ENCODE measurements around the gene MYH9. TPM values are rescaled to one million over a fixed set of nuclear protein-coding genes. Genes with fewer than 3 reads are reported as not detected.

The MYH9 gene
- total RNA-seq, 3 donors from 2014 or later (not counting 1 experiment from before 2014, with no cell fraction given) = 803 to 1,038 (median 808) TPM

DNA sequence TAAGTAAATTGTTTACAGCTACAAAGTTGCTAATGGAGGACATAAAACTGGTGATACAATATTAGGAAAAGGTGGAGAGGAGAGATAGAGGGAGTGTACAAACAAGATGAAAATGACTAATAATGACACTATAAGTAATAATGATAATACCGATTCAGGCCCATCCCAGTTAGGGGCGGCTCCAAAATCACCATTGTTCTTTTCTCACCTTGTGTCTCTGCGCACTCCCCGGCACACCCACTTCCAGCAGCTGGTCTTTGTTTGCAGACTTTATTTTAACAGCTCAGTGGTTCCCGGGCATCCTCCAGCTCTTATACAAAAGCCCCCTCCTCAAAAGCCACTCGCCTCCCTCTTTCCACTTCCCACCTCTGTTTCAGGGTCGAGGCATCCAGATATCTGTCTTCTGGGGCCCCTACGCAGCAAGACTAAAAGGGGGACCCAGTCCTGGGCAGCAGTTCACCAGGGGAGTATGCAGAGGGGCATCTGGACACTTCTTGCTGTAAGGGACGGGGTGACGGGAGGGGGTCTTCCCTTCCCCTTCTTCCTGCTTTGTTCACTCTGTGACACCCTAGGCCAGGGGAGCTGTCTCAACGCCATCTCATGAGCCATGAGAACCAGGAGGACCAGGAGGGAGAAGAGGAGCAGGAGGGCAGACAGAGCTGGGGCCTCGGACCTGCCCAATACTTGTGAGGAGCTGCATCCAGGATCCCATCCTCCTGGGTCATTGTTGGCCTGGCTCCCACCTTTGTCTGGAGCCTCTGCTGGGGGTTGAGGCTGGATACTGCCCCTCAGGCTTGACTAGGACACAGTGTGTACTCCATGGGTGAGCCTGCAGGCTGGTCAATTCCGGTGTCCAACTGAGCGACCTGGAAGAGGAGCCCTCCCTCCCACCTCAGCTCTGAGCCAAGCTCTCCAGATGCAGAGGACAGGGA is 151.1 kb downstream of the MYH9 start:
- H3K9me3 ChIP-seq (ENCODE audit: control insufficient read depth, insufficient read depth, low read length) = no peaks in the 10 kb centered on the region
- TF ChIP-seq, protein P1, sequence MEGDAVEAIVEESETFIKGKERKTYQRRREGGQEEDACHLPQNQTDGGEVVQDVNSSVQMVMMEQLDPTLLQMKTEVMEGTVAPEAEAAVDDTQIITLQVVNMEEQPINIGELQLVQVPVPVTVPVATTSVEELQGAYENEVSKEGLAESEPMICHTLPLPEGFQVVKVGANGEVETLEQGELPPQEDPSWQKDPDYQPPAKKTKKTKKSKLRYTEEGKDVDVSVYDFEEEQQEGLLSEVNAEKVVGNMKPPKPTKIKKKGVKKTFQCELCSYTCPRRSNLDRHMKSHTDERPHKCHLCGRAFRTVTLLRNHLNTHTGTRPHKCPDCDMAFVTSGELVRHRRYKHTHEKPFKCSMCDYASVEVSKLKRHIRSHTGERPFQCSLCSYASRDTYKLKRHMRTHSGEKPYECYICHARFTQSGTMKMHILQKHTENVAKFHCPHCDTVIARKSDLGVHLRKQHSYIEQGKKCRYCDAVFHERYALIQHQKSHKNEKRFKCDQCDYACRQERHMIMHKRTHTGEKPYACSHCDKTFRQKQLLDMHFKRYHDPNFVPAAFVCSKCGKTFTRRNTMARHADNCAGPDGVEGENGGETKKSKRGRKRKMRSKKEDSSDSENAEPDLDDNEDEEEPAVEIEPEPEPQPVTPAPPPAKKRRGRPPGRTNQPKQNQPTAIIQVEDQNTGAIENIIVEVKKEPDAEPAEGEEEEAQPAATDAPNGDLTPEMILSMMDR (IDR thresholded peaks at IDR 0.05) = no peak
- DNase-seq (no peak), ATAC-seq (no peak)
- H3K27ac ChIP-seq (ENCODE audit: low read length) = peak overlapping the region; percentile 95
- H3K4me1 ChIP-seq (ENCODE audit: control insufficient read depth, insufficient read depth, low read length) = peaks cover 43% of the 10 kb centered on the region
- no peaks in the 10 kb centered on the region for H3K27me3 ChIP-seq (ENCODE audit: control insufficient read depth, insufficient read depth, low read length)
- 91% methylated on average over 14 of the region's 14 CpGs for WGBS (ENCODE audit: insufficient coverage)
- Mint-ChIP-seq H3K27me3 (ENCODE audit: low read depth in 2 of 2) (no peaks in the 10 kb centered on the region), H3K4me3 (peak overlapping the region; percentile 51), H3K27ac (peak overlapping the region; percentile 98), H3K36me3 (peaks cover 11% of the 10 kb centered on the region), H3K9me3 (no peaks in the 10 kb centered on the region), H3K4me1 (peaks cover 71 to 76% of the 10 kb centered on the region in 2 donors)
- H3K4me3 ChIP-seq (ENCODE audit: low read length) = no peak overlapping the region
- peaks cover 41% of the 10 kb centered on the region for H3K36me3 ChIP-seq (ENCODE audit: control insufficient read depth, insufficient read depth, low read length)
- intact Hi-C loops (cut with micrococcal nuclease) = loop anchor here (5.0 kb wide), 2 partner anchors 41 to 74 kb away; partner anchors contain the start of gene APOL3

DNA sequence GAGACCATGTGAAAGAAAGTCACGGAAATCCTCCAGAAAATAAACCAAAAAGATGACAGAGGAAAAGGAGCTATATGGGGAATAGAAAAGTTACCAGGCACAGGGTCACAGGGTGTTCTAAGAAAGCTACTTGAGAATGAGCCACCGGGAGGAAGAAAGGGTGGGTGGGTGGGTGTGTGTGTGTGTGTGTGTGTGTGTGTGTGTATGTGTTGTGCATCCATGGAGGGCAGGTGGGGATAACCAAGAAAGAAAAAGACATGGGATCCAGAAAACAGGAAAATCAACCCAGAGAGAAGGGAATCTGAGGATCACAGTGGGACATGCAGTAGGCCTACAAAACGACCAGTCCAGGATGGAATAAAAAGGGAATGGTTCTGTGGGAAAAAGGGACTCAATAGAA is 152.2 kb downstream of the MYH9 start:
- H3K27me3 Mint-ChIP-seq (ENCODE audit: low read depth in 2 of 2) = no peaks in the 10 kb centered on the region
- TF ChIP-seq, protein P1 (IDR thresholded peaks at IDR 0.05) = no peak
- 92% methylated on average over 3 of the region's 3 CpGs for WGBS (ENCODE audit: insufficient coverage)
- Histone ChIP-seq H3K27me3 (ENCODE audit: control insufficient read depth, insufficient read depth, low read length) (no peaks in the 10 kb centered on the region), H3K27ac (ENCODE audit: low read length) (no peak overlapping the region), H3K4me3 (ENCODE audit: low read length) (no peak overlapping the region), H3K36me3 (ENCODE audit: control insufficient read depth, insufficient read depth, low read length) (peaks cover 51% of the 10 kb centered on the region), H3K4me1 (ENCODE audit: control insufficient read depth, insufficient read depth, low read length) (peaks cover 43% of the 10 kb centered on the region), H3K9me3 (ENCODE audit: control insufficient read depth, insufficient read depth, low read length) (no peaks in the 10 kb centered on the region)
- ATAC-seq = no peak
- H3K4me3 Mint-ChIP-seq = peak overlapping the region; percentile 51
- peaks cover 11% of the 10 kb centered on the region for H3K36me3 Mint-ChIP-seq
- H3K9me3 Mint-ChIP-seq = no peaks in the 10 kb centered on the region
- peak overlapping the region; percentile 98 for H3K27ac Mint-ChIP-seq
- intact Hi-C loops (cut with micrococcal nuclease) = loop anchor here (5.0 kb wide), 2 partner anchors 42 to 73 kb away; partner anchors contain the start of gene APOL3
- H3K4me1 Mint-ChIP-seq = peaks cover 71 to 81% of the 10 kb centered on the region in 2 donors
- no peak for DNase-seq

GRCh38 chr22:36234919-36235318 is 152.8 kb downstream of the MYH9 start:
- Histone ChIP-seq H3K36me3 (ENCODE audit: control insufficient read depth, insufficient read depth, low read length) (peaks cover 57% of the 10 kb centered on the region), H3K4me1 (ENCODE audit: control insufficient read depth, insufficient read depth, low read length) (peaks cover 41% of the 10 kb centered on the region), H3K27me3 (ENCODE audit: control insufficient read depth, insufficient read depth, low read length) (no peaks in the 10 kb centered on the region), H3K9me3 (ENCODE audit: control insufficient read depth, insufficient read depth, low read length) (no peaks in the 10 kb centered on the region), H3K27ac (ENCODE audit: low read length) (no peak overlapping the region), H3K4me3 (ENCODE audit: low read length) (no peak overlapping the region)
- Mint-ChIP-seq H3K4me1 (peaks cover 68 to 83% of the 10 kb centered on the region in 2 donors), H3K9me3 (no peaks in the 10 kb centered on the region), H3K27ac (peak overlapping the region; percentile 98), H3K36me3 (peaks cover 11% of the 10 kb centered on the region), H3K4me3 (peak overlapping the region; percentile 51), H3K27me3 (ENCODE audit: low read depth in 2 of 2) (no peaks in the 10 kb centered on the region)
- TF ChIP-seq, protein P1 (IDR thresholded peaks at IDR 0.05) = no peak
- intact Hi-C loops (cut with micrococcal nuclease) = loop anchor here (5.0 kb wide), 2 partner anchors 42 to 73 kb away; partner anchors contain the start of gene APOL3
- DNase-seq (no peak), ATAC-seq (no peak)
- 93% methylated on average over 2 of the region's 2 CpGs for WGBS (ENCODE audit: insufficient coverage)
